HG03439 (cell line): ENCODE data around the gene ATP6V0D1.

ENCODE experiments used
- ATAC-seq: cut with Tn5 transposase; IDR thresholded peaks from one replicate; pipeline ENCODE4 v1.9.1; 2021; ENCODE audit warnings: mild to moderate bottlenecking, moderate library complexity; ENCODE audit not compliant: unreplicated experiment

ATP6V0D1 gene

GRCh38 chr16:67445913-67446907, 34.7 kb downstream of the ATP6V0D1 start:
- no peak for ATAC-seq

- no peak for ATAC-seq
These were observed 35.5 kb downstream of the ATP6V0D1 start for GRCh38 chr16:67445441-67445912.

- ATAC-seq: no peak
These were observed 35.9 kb downstream of the ATP6V0D1 start for GRCh38 chr16:67445126-67445426.

- ATAC-seq: no peak
These were observed 36.5 kb downstream of the ATP6V0D1 start for GRCh38 chr16:67444259-67445125.

- no peak for ATAC-seq
These were observed 37.7 kb downstream of the ATP6V0D1 start for GRCh38 chr16:67443265-67443664.

GRCh38 chr16:67442581-67443255, 38.2 kb downstream of the ATP6V0D1 start:
- no peak for ATAC-seq

- ATAC-seq: no peak
These were observed 39.0 kb downstream of the ATP6V0D1 start for GRCh38 chr16:67441907-67442306.

- no peak for ATAC-seq
These were observed 39.6 kb downstream of the ATP6V0D1 start for GRCh38 chr16:67441271-67441753.

- no peak for ATAC-seq
These were observed 42.0 kb downstream of the ATP6V0D1 start for GRCh38 chr16:67438824-67439393.

GRCh38 chr16:67438098-67438791, 42.7 kb downstream of the ATP6V0D1 start:
- ATAC-seq: no peak

- ATAC-seq: no peak
These were observed 43.4 kb downstream of the ATP6V0D1 start for GRCh38 chr16:67437513-67437912.

GRCh38 chr16:67436640-67437193, 44.2 kb downstream of the ATP6V0D1 start:
- no peak for ATAC-seq

- no peak for ATAC-seq
These were observed 45.2 kb downstream of the ATP6V0D1 start for GRCh38 chr16:67435758-67436164.

GRCh38 chr16:67433131-67433719, 47.7 kb downstream of the ATP6V0D1 start:
- ATAC-seq: no peak

GRCh38 chr16:67432506-67432890, 48.5 kb downstream of the ATP6V0D1 start:
- no peak for ATAC-seq

GRCh38 chr16:67431775-67432505, 49.0 kb downstream of the ATP6V0D1 start:
- no peak for ATAC-seq

GRCh38 chr16:67430977-67431774, 49.8 kb downstream of the ATP6V0D1 start, which contains the start of gene HSD11B2:
TSS of gene HSD11B2 (plus strand) at chr16:67431121. CDS start at chr16:67431249, 128 bp downstream.
- ATAC-seq: no peak
